ENCODE results near the gene STARD13. TPM values are rescaled to one million over a fixed set of nuclear protein-coding genes. Genes with fewer than 3 reads are reported as not detected.

STARD13 gene
- total and polyA plus RNA-seq, 2 donors, result 26.7 to 67.8 TPM

GRCh38 chr13:33087790-33088189, 197.8 kb downstream of the STARD13 start:
- Histone ChIP-seq H3K4me3 (ENCODE audit: low read depth, low read length) (no peak overlapping the region), H3K27ac (ENCODE audit: low read depth) (no peak overlapping the region), H3K4me1 (ENCODE audit: insufficient read depth) (no peaks in the 10 kb centered on the region), H3K36me3 (ENCODE audit: insufficient read depth) (no peaks in the 10 kb centered on the region)
- DNase-seq (ENCODE audit: extremely low spot score), result no peak
- WGBS, result 51% methylated on average over 3 of the region's 3 CpGs

GRCh38 chr13:33087091-33087490, 198.5 kb downstream of the STARD13 start:
- 85% methylated on average over 9 of the region's 9 CpGs for WGBS
- H3K4me3 ChIP-seq (ENCODE audit: low read depth, low read length), result no peak overlapping the region

GRCh38 chr13:33083054-33083453, 202.5 kb downstream of the STARD13 start:
- no peaks in the 10 kb centered on the region for H3K4me1 ChIP-seq (ENCODE audit: insufficient read depth)
- H3K4me3 ChIP-seq (ENCODE audit: low read depth, low read length), result no peak overlapping the region
- H3K27ac ChIP-seq (ENCODE audit: low read depth), result no peak overlapping the region
- WGBS, result 92% methylated on average over 1 of the region's 1 CpG
- no peak for DNase-seq (ENCODE audit: extremely low spot score)
- no peaks in the 10 kb centered on the region for H3K36me3 ChIP-seq (ENCODE audit: insufficient read depth)

More at GRCh38 chr13:33087091-33087490, 198.5 kb downstream of the STARD13 start:
- no peaks in the 10 kb centered on the region for H3K36me3 ChIP-seq (ENCODE audit: insufficient read depth)
- DNase-seq (ENCODE audit: extremely low spot score), result no peak
- no peak overlapping the region for H3K27ac ChIP-seq (ENCODE audit: low read depth)
- no peaks in the 10 kb centered on the region for H3K4me1 ChIP-seq (ENCODE audit: insufficient read depth)

GRCh38 chr13:33081666-33082065, 203.9 kb downstream of the STARD13 start:
- 70% methylated on average over 1 of the region's 1 CpG for WGBS
- Histone ChIP-seq H3K4me3 (ENCODE audit: low read depth, low read length) (no peak overlapping the region), H3K36me3 (ENCODE audit: insufficient read depth) (no peaks in the 10 kb centered on the region), H3K27ac (ENCODE audit: low read depth) (no peak overlapping the region), H3K4me1 (ENCODE audit: insufficient read depth) (no peaks in the 10 kb centered on the region)
- no peak for DNase-seq (ENCODE audit: extremely low spot score)

GRCh38 chr13:33080972-33081590, 204.5 kb downstream of the STARD13 start:
- Histone ChIP-seq H3K27ac (ENCODE audit: low read depth) (no peak overlapping the region), H3K4me3 (ENCODE audit: low read depth, low read length) (no peak overlapping the region), H3K4me1 (ENCODE audit: insufficient read depth) (no peaks in the 10 kb centered on the region), H3K36me3 (ENCODE audit: insufficient read depth) (no peaks in the 10 kb centered on the region)
- WGBS, result 51% methylated on average over 5 of the region's 5 CpGs
- no peak for DNase-seq (ENCODE audit: extremely low spot score)

- WGBS, result 79% methylated on average over 2 of the region's 2 CpGs
- Histone ChIP-seq H3K27ac (ENCODE audit: low read depth) (no peak overlapping the region), H3K4me1 (ENCODE audit: insufficient read depth) (no peaks in the 10 kb centered on the region), H3K4me3 (ENCODE audit: low read depth, low read length) (no peak overlapping the region), H3K36me3 (ENCODE audit: insufficient read depth) (no peaks in the 10 kb centered on the region)
- no peak for DNase-seq (ENCODE audit: extremely low spot score)
Observed at GRCh38 chr13:33079960-33080359, 205.6 kb downstream of the STARD13 start.

GRCh38 chr13:33078263-33078662, 207.3 kb downstream of the STARD13 start:
- H3K4me3 ChIP-seq (ENCODE audit: low read depth, low read length), result no peak overlapping the region
- no peak overlapping the region for H3K27ac ChIP-seq (ENCODE audit: low read depth)
- H3K36me3 ChIP-seq (ENCODE audit: insufficient read depth), result no peaks in the 10 kb centered on the region
- no peak for DNase-seq (ENCODE audit: extremely low spot score)
- no peaks in the 10 kb centered on the region for H3K4me1 ChIP-seq (ENCODE audit: insufficient read depth)
- WGBS, result 59% methylated on average over 3 of the region's 3 CpGs

- Histone ChIP-seq H3K36me3 (ENCODE audit: insufficient read depth) (no peaks in the 10 kb centered on the region), H3K4me3 (ENCODE audit: low read depth, low read length) (no peak overlapping the region), H3K27ac (ENCODE audit: low read depth) (no peak overlapping the region), H3K4me1 (ENCODE audit: insufficient read depth) (no peaks in the 10 kb centered on the region)
- 92% methylated on average over 10 of the region's 10 CpGs for WGBS
- DNase-seq (ENCODE audit: extremely low spot score), result no peak
Observed at GRCh38 chr13:33076001-33076992, 209.3 kb downstream of the STARD13 start.

GRCh38 chr13:33073338-33073737, 212.2 kb downstream of the STARD13 start:
- no peak overlapping the region for H3K27ac ChIP-seq (ENCODE audit: low read depth)
- no peak overlapping the region for H3K4me3 ChIP-seq (ENCODE audit: low read depth, low read length)
- no peaks in the 10 kb centered on the region for H3K4me1 ChIP-seq (ENCODE audit: insufficient read depth)
- WGBS, result 90% methylated on average over 3 of the region's 3 CpGs
- no peak for DNase-seq (ENCODE audit: extremely low spot score)
- no peaks in the 10 kb centered on the region for H3K36me3 ChIP-seq (ENCODE audit: insufficient read depth)

- no peak overlapping the region for H3K4me3 ChIP-seq (ENCODE audit: low read depth, low read length)
- no peaks in the 10 kb centered on the region for H3K4me1 ChIP-seq (ENCODE audit: insufficient read depth)
- H3K36me3 ChIP-seq (ENCODE audit: insufficient read depth), result no peaks in the 10 kb centered on the region
- WGBS, result 98% methylated on average over 1 of the region's 1 CpG
- H3K27ac ChIP-seq (ENCODE audit: low read depth), result no peak overlapping the region
- DNase-seq (ENCODE audit: extremely low spot score), result no peak
Observed at GRCh38 chr13:33072759-33073158, 212.8 kb downstream of the STARD13 start.

- H3K36me3 ChIP-seq (ENCODE audit: insufficient read depth), result no peaks in the 10 kb centered on the region
- no peaks in the 10 kb centered on the region for H3K4me1 ChIP-seq (ENCODE audit: insufficient read depth)
- no peak overlapping the region for H3K4me3 ChIP-seq (ENCODE audit: low read depth, low read length)
- H3K27ac ChIP-seq (ENCODE audit: low read depth), result no peak overlapping the region
- DNase-seq (ENCODE audit: extremely low spot score), result no peak
- 97% methylated on average over 2 of the region's 2 CpGs for WGBS
Observed at GRCh38 chr13:33072282-33072681, 213.3 kb downstream of the STARD13 start.

GRCh38 chr13:33070713-33071112, 214.8 kb downstream of the STARD13 start:
- Histone ChIP-seq H3K4me3 (ENCODE audit: low read depth, low read length) (no peak overlapping the region), H3K36me3 (ENCODE audit: insufficient read depth) (no peaks in the 10 kb centered on the region), H3K4me1 (ENCODE audit: insufficient read depth) (no peaks in the 10 kb centered on the region), H3K27ac (ENCODE audit: low read depth) (no peak overlapping the region)
- 76% methylated on average over 2 of the region's 2 CpGs for WGBS
- DNase-seq (ENCODE audit: extremely low spot score), result no peak

- DNase-seq (ENCODE audit: extremely low spot score), result no peak
- no peak overlapping the region for H3K27ac ChIP-seq (ENCODE audit: low read depth)
- no peaks in the 10 kb centered on the region for H3K36me3 ChIP-seq (ENCODE audit: insufficient read depth)
- H3K4me3 ChIP-seq (ENCODE audit: low read depth, low read length), result no peak overlapping the region
- no peaks in the 10 kb centered on the region for H3K4me1 ChIP-seq (ENCODE audit: insufficient read depth)
- 94% methylated on average over 2 of the region's 2 CpGs for WGBS
Observed at GRCh38 chr13:33069365-33069764, 216.2 kb downstream of the STARD13 start.

- no peak overlapping the region for H3K27ac ChIP-seq (ENCODE audit: low read depth)
- no peaks in the 10 kb centered on the region for H3K4me1 ChIP-seq (ENCODE audit: insufficient read depth)
- DNase-seq (ENCODE audit: extremely low spot score), result no peak
- H3K4me3 ChIP-seq (ENCODE audit: low read depth, low read length), result no peak overlapping the region
- WGBS, result 97% methylated on average over 18 of the region's 18 CpGs
- H3K36me3 ChIP-seq (ENCODE audit: insufficient read depth), result no peaks in the 10 kb centered on the region
Observed at GRCh38 chr13:33066329-33066728, 219.2 kb downstream of the STARD13 start.

Measured in urinary bladder (tissue), 4 donors.